GM12892 (cell line): ENCODE measurements around the gene NR5A2. TPM values are rescaled to one million over a fixed set of nuclear protein-coding genes. Genes with fewer than 3 reads are reported as not detected.

ENCODE experiments used
- DNase-seq: peaks from one replicate; pipeline ENCODE4 v3.0.0; 2011; ENCODE audit not compliant: insufficient read length
- FAIRE-seq: peaks from 2 replicates; lab custom pipeline; 2011; peaks lifted over from hg19 to GRCh38; lab: Jason Lieb, UNC
- POLR2A ChIP-seq: IDR thresholded peaks from 2 replicates; pipeline ENCODE4 v1.6.1; 2011; ENCODE audit warnings: low read depth, low read length, control low read depth
- POLR2AphosphoS5 ChIP-seq: IDR thresholded peaks from 2 replicates; pipeline ENCODE4 v1.6.1; 2011; ENCODE audit warnings: low read depth, low read length, control low read depth
- TAF1 ChIP-seq: IDR thresholded peaks from 2 replicates; pipeline ENCODE4 v1.6.1; 2011; ENCODE audit warnings: low read depth, mild to moderate bottlenecking, control low read depth, low read length, borderline replicate concordance
- polyA plus RNA-seq: library from polyadenylated mRNA; unstranded; fragments of >200 nt; gene quantifications from one replicate; pipeline ENCODE4 v1.2.1, GENCODE V29; 2012; ENCODE audit warnings: missing spikeins, inconsistent platforms; ENCODE audit not compliant: missing spikeins

The NR5A2 gene
- 0.38 TPM for polyA plus RNA-seq

- DNase-seq (no peak), FAIRE-seq (no peak)
- TF ChIP-seq TAF1 = no peak
- TF ChIP-seq POLR2AphosphoS5 = no peak
- no peak for TF ChIP-seq POLR2A
Observed at GRCh38 chr1:200027264-200027823, at the start of gene NR5A2. Gene NR5A2, plus strand, starts transcription at chr1:200027710. Its CDS starts 138 bp downstream, at chr1:200027848.

- TF ChIP-seq POLR2AphosphoS5 (no peak), TAF1 (no peak), POLR2A (no peak)
- DNase-seq = no peak
- no peak for FAIRE-seq
Observed at GRCh38 chr1:199978408-199978940, 49.0 kb upstream of the NR5A2 start.

- FAIRE-seq (no peak), DNase-seq (no peak)
- no peak for TF ChIP-seq TAF1
- TF ChIP-seq POLR2AphosphoS5 = no peak
- TF ChIP-seq POLR2A = no peak
Observed at GRCh38 chr1:199979071-199979470, 48.4 kb upstream of the NR5A2 start.

- no peak for TF ChIP-seq POLR2AphosphoS5
- TF ChIP-seq TAF1 = no peak
- TF ChIP-seq POLR2A = no peak
- FAIRE-seq (no peak), DNase-seq (no peak)
Observed at GRCh38 chr1:199981584-199981983, 45.9 kb upstream of the NR5A2 start.

- DNase-seq (no peak), FAIRE-seq (no peak)
- TF ChIP-seq POLR2A (no peak), POLR2AphosphoS5 (no peak), TAF1 (no peak)
Observed at GRCh38 chr1:199982606-199983005, 44.9 kb upstream of the NR5A2 start.

GRCh38 chr1:199983531-199983930 is 44.0 kb upstream of the NR5A2 start:
- no peak for TF ChIP-seq POLR2A
- no peak for TF ChIP-seq TAF1
- TF ChIP-seq POLR2AphosphoS5 = no peak
- no peak for DNase-seq
- FAIRE-seq = no peak

- no peak for DNase-seq
- TF ChIP-seq TAF1 (no peak), POLR2A (no peak), POLR2AphosphoS5 (no peak)
- no peak for FAIRE-seq
Observed at GRCh38 chr1:199995096-199995685, 32.3 kb upstream of the NR5A2 start.

- FAIRE-seq = no peak
- TF ChIP-seq TAF1 (no peak), POLR2A (no peak), POLR2AphosphoS5 (no peak)
- DNase-seq = no peak
Observed at GRCh38 chr1:200005165-200005564, 22.3 kb upstream of the NR5A2 start.

- FAIRE-seq (no peak), DNase-seq (no peak)
- TF ChIP-seq TAF1 (no peak), POLR2A (no peak), POLR2AphosphoS5 (no peak)
Observed at GRCh38 chr1:200006711-200007110, 20.8 kb upstream of the NR5A2 start.

GRCh38 chr1:200015811-200016210 is 11.7 kb upstream of the NR5A2 start:
- FAIRE-seq (no peak), DNase-seq (no peak)
- TF ChIP-seq POLR2AphosphoS5 (no peak), POLR2A (no peak), TAF1 (no peak)

GRCh38 chr1:200021577-200022238 is 5.8 kb upstream of the NR5A2 start:
- FAIRE-seq = no peak
- no peak for DNase-seq
- TF ChIP-seq POLR2AphosphoS5 = no peak
- no peak for TF ChIP-seq POLR2A
- TF ChIP-seq TAF1 = no peak
